ENCODE data around the gene UGT1A3.
"Not testable (repeated sequence)": the region's sequence is repeated elsewhere in the genome, so short reads cannot be mapped to it uniquely, and the experiment has no call there.

Gene UGT1A3

GRCh38 chr2:233728723-233729301, at the start of gene UGT1A3:
Gene UGT1A3, plus strand, starts transcription at chr2:233729042. Its CDS starts 85 bp downstream, at chr2:233729127.
- DNase-seq, result no peak

GRCh38 chr2:233679196-233679595, 49.6 kb upstream of the UGT1A3 start:
- no peak for DNase-seq

DNA sequence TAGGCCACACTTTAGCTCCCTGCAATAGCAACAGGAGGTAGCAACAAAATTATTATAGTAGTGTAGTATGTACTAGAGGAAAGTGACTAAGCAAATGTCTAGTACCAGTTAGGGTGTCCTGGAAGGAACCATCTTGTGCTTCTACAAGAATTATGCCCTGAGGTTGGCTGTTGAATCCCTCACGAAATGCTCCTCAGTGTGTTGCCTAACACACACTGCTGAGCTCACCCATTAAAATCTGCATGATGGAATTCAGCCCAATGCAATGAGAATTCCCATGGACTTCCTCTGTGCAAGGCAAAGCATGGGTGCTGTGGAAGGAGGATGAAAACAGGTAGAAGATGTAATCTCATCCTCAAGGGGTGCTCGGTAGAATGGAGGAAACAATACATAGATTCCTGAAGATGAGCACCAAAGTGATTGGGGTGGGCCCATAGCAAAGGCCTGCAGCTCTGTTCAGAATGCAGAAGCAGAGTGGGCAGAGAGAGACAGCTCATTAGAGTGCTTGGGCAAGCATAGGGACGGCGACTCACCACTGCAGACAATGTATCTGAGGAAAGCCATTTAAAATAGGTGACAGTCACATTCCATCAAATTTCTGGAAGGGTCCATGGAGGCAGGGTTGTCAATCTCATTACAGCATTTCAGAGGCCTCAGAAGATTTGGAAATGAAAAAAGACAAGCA, 48.3 kb upstream of the UGT1A3 start:
- DNase-seq, result no peak

GRCh38 chr2:233681521-233682099, 47.2 kb upstream of the UGT1A3 start, which contains the start of gene UGT1A7:
Gene UGT1A7, plus strand, starts transcription at chr2:233681901. Its CDS starts 37 bp downstream, at chr2:233681938.
- no peak for DNase-seq

GRCh38 chr2:233684640-233685039, 44.2 kb upstream of the UGT1A3 start:
- DNase-seq, result no peak

DNA sequence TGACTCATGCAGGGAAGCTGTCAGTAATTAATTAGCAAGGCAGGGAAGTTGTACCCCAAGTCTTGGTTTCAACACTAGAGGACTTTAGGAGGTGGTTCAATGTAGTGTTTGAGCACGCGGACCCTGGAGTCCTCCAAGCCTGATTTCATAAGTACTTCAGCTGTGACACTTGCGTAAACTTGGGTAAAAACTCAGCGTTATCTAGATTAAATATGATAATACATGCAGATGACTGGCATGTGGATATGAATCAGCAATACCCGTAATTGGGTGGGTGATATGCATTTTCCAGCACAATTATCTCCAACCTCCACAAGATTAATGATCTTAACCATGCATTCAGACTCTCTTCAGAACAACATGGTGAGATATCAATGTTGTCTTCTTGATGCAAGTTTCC, 41.9 kb upstream of the UGT1A3 start:
- no peak for DNase-seq

- DNase-seq, result no peak
These were observed 40.5 kb upstream of the UGT1A3 start for GRCh38 chr2:233688341-233688740.

DNA sequence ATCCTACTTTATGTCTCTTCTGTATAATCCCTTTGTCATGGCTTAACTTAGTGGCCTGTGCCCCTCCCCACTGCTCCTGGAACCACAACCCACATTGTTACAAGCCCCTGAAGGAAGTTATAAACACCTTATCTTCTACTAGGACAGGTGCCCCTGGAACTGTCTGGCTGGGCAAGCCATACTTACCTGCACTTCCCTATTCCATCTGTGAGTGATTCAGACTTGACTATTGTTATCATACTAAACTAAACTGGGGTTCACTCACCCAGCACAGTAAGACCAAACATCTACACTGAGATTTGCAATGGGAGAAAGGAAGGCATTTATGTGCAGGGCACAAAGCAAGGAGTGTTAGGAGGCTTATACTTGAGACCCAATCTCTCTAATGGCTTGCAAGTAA, 39.8 kb upstream of the UGT1A3 start:
- no peak for DNase-seq

DNA sequence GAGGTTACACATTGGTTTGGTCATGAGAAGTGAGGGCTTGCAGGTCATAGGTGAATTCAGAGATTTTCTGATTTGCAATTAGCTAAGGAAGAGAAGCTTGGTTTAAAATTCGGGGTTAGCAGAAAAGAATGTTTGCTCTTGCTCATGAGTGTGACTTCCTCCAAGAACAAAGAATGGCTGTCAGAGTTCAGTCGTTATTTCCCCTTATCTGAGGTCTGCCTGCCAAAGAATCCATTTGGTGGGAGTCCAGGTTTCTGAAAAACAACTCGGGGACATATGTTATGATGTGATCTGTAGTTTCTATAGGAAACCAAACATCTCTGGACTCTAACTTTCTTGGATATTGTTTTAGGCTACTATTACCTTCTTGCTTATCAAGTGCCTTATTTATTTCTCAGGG, 39.3 kb upstream of the UGT1A3 start:
- no peak for DNase-seq

- DNase-seq, result no peak
These were observed 38.4 kb upstream of the UGT1A3 start for GRCh38 chr2:233690444-233690843.

DNA sequence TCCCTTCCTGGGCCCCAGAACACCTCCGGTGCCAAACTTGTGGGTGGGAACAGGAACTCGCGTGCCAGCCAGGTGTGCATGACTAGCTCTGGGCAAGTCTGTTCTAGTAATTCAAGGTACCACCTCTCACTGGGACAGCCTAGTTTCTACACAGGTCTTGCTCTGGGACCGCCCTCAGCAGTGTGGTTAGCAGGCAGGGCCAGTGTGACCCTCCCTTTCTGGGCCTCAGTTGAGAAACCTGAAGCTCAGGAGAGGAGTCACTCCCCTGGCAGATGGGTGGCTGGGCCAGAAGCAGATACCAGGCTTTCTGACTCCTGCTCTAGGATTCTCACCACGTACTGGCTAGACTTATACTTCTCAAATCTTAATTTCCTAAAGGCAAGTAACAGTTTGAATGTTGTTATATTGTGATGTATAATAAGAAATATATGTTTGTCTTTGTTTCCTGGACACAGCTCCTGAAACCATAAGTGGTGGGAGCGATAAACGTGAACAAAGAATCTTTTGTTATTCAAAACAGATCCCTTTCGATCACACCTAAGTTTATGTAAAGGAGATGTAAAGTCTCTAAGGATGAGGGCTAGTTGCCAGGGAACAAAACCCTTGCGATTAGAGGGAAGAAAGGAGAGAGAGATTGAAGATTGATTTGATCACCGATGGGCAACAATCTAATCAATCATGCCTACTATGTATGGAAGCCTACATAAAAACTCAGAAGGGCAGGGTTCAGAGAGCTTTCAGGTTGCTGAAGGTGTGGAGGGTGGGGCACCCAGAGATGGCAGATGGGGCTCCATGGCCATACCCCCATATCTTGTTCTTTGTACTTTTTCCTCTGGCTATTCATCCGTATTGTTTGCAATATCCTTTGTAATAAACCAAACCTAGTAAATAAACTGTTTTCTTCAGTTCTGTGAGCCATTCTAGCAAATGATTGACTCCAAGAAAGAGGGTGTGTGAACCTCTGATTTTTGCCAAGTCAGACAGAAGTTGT, 37.1 kb upstream of the UGT1A3 start:
- DNase-seq, result no peak

DNA sequence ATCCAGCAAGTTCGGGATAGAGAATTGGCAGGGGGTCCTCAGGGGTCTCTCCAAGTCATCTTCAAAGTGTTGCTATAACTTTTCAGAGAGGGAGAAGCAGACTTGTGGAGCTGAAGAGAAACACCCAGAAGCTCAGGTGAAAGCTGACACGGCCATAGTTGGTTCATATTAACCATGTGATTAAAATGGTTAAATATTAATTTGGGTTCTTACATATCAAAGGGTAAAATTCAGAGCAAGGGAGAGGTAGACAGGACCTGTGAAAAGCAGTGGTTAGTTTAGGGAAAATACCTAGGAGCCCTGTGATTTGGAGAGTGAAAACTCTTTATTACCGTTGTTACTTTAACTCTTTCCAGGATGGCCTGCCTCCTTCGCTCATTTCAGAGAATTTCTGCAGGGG, 36.2 kb upstream of the UGT1A3 start, which contains the start of gene UGT1A6:
Gene UGT1A6, plus strand, starts transcription at position 243 of the 400 bp plus-strand sequence. Its CDS starts 115 bp downstream, at position 358.
- no peak for DNase-seq

DNA sequence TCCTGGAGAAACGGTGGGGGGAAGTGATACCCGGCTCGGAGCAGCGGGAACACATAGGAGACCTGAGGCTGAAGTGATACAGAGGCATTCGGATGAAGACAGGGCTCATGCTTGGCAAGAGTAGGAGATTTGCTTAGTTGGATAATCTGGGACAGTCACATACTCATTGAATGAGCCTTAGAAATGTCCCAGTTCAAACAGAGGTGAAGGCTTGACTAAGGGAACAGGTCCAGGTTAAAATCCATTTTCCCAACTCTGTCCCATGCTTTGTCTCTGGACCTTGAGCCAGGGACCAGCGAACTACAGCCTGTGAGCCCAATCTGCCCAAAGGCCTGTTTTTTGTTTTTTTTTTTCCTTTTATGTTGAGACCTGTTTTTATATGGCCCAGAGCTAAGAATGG, 34.9 kb upstream of the UGT1A3 start:
- DNase-seq, result no peak

GRCh38 chr2:233698740-233699139, 30.1 kb upstream of the UGT1A3 start:
- no peak for DNase-seq

- DNase-seq, result no peak
These were observed 29.3 kb upstream of the UGT1A3 start for GRCh38 chr2:233699424-233700027.

GRCh38 chr2:233700028-233700635, 28.7 kb upstream of the UGT1A3 start:
- peak; percentile 11 for DNase-seq

GRCh38 chr2:233700842-233701241, 28.0 kb upstream of the UGT1A3 start:
- DNase-seq, result not testable (repeated sequence)

DNA sequence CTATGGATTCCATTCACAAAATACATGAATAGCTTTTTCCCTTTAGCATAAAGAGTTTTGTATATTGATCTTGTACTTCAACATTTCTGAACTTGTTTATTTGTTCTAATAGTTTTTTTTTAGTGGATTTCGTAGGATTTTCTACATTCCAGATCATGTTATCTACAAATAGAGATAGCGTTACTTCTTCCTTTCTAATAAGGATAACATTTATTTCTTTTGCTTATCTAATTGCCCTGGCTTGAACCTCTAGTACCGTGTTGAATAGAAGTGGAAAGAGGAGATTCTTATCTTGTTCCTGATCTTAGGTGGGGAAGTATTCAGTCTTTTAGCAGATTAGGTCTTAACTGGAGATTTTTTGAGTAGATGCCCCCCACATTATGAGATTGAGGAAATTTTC, 26.6 kb upstream of the UGT1A3 start:
- no peak for DNase-seq

DNA sequence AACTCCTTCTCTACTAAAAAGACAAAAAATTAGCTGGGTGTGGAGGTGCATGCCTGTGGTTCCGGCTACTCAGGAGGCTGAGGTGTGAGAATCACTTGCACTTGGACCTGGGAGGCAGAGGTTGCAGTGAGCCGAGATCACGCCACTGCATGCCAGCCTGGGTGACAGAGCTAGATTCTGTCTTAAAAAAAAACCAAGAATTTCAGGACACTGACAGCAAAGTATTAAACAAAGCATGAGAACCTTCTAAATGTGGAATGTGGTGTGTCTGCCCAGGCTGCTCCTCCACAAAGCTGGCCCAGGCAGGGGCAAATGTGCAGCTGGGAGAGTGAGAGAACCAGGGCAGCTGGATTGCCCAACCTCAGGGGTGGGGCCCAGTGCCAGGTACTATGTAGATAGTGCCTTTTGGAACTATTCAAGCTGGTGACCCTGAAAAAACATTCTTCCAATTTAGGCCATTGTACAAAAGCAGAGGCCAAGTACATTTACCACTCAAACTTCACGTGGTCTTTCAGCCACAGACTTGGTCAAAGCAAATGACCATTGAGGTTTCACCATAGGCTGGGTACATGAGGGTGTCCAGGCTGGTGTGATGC, 22.8 kb upstream of the UGT1A3 start:
- no peak for DNase-seq

GRCh38 chr2:233706720-233707119, 22.1 kb upstream of the UGT1A3 start:
- no peak for DNase-seq

DNA sequence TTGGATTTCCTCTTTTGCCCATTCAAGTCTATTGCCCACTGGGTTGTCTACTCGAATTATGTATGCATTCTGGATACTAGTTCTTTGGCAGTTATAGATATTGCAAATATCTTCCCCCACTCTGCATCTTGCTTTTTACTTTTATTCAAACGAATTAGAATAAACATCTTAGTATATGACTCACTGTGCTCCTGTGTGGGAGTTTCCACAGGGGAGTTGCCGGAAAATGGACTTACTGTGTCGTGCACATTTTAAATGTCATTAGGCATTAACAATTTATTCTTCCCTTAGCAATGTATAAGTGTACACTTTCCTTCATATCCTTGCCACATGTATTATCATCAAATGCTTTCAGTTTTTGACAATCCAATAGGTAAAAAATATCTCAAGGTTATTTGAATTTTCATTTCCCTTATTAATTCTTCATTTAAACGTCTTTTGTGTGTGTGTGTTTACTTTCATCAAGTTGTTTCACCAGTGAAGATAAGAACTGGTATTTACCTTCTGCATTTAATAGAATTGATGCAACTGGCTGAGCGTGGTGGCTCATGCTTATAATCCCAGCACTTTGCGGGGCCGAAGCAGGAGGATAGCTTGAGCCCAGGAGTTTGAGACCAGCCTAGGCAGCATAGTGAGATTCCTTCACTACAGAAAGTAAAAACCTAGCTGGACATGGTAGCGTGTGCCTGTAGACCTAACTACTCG, 20.8 kb upstream of the UGT1A3 start:
- no peak for DNase-seq
